H1 (cell line): ENCODE results near the gene GNB1L. TPM values are rescaled to one million over a fixed set of nuclear protein-coding genes. Genes with fewer than 3 reads are reported as not detected.
A peak's percentile ranks its signal among the peaks of the same experiment; 100 is the strongest.

Experiments used
- ASH2L ChIP-seq: fragments of 200-600, 300-600 bp; sonication (generic); IDR thresholded peaks from one replicate; pipeline ENCODE4 v1.7.1; 2017; ENCODE audit warnings: low read length
- RNF2 ChIP-seq: fragments of 200-900, 300-1000 bp; sonication (generic); IDR thresholded peaks from 2 replicates; pipeline ENCODE4 v1.7.1; 2016; ENCODE audit warnings: borderline replicate concordance, low read depth, mild to moderate bottlenecking, antibody characterized with exemption, low read length; ENCODE audit not compliant: poor library complexity, severe bottlenecking; ENCODE audit errors: missing control alignments
- SUZ12 ChIP-seq: fragments of 200-600 bp; sonication (generic); IDR thresholded peaks from 2 replicates; pipeline ENCODE4 v1.6.1; 2012; ENCODE audit warnings: mild to moderate bottlenecking, inconsistent platforms, low read length, moderate library complexity, mixed read lengths
- TAF7 ChIP-seq: optimal IDR thresholded peaks from 2 replicates; pipeline ENCODE3; 2011; ENCODE audit warnings: low read depth, mild to moderate bottlenecking, inconsistent platforms, low read length, moderate library complexity, borderline replicate concordance
- polyA plus RNA-seq, 7 experiments: library from polyadenylated mRNA; depleted of rRNA in 3 of 7; stranded (reverse) in 5 of 7; unstranded in 2 of 7; fragments of >200 nt in 5 of 7; fragments of 200-250 nt in 2 of 7; gene quantifications; 1 replicate in 5 of 7; 2 replicates in 1 of 7; 4 replicates in 1 of 7; pipeline versions ENCODE4 v1.2.1 to v1.2.3, GENCODE V29; 2011 to 2013; ENCODE audit warnings: missing spikeins in 2 of 7, mixed read lengths in 2 of 7
- total RNA-seq: library from RNA; stranded (reverse); fragmentation: NEBNext Ultra II Directional; extraction: Animal tissue kit (Norgen Biotek cat#: 25700); gene quantifications from 2 replicates; pipeline ENCODE4 v1.2.1, GENCODE V29; 2021
- TF ChIP-seq, protein P1 (sequence below): fragments of 300-600 bp; sonication (generic); IDR thresholded peaks from 2 replicates; pipeline ENCODE4 v1.7.1; 2012; ENCODE audit warnings: low read length, moderate library complexity, mild to moderate bottlenecking, inconsistent platforms; ENCODE audit not compliant: insufficient replicate concordance
- TF ChIP-seq, protein P2 (sequence below), 3 experiments: IDR thresholded peaks; 1 replicate in 2 of 3; 2 replicates in 1 of 3; pipeline versions ENCODE4 v1.5.1 to v1.6.1; 2011; ENCODE audit warnings: low read length in 3 of 3, mild to moderate bottlenecking in 3 of 3, inconsistent platforms in 2 of 3, low read depth in 1 of 3, moderate library complexity in 1 of 3; ENCODE audit not compliant: insufficient read depth in 1 of 3; ENCODE audit errors: control extremely low read depth in 1 of 3

GNB1L gene
- total and polyA plus RNA-seq, 2 of the 8 experiments (the other 6 are each of a cell fraction or from before 2014, with no cell fraction given) = 14.0 to 15.6 TPM

DNA sequence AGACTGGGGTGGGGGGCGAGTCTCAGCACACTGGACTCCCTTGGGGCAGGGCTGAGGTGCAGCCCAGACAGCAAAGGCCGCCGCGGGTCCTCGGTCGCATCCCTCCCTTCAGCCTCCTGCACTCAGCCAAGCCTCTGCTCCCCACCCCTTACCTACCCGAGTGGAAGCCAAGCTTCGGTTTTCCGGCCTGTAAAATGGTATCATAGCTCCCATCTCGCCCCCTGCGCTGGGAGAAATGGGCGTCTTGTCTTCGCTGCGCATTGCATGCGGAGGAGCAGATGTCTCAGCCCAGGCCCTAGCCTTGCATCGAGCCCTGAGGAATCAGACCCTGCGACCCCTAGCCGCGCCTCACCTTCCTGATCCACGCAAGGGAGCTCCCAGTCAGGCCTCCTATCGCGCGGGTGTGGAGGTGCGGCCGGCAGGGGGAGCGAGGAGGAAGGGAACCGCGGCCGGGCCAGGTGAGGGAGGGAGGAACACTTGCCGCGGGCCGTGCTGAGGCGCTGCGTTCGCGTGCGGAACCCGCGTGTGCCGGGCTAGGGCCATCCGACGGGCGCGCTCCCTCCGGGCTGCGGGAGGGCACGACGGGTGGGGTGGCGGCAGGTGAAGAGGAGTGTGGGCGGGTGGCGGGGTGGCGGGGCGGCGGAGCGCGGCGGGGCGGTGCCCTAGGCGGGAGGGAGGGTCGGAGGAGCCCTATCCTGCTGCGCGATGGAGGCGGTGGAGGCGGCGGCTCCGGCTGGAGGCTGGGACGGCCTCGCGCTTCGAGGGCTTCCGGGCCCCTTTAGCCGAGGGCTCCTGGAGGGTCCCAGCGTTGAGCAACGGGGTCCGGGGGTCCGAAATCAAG lies 98.2 kb downstream of the GNB1L start (continued):
- TF ChIP-seq TAF7 (no peak), ASH2L (no peak), RNF2 (peak; percentile 79), SUZ12 (peak; percentile 59)
- TF ChIP-seq, protein P1, sequence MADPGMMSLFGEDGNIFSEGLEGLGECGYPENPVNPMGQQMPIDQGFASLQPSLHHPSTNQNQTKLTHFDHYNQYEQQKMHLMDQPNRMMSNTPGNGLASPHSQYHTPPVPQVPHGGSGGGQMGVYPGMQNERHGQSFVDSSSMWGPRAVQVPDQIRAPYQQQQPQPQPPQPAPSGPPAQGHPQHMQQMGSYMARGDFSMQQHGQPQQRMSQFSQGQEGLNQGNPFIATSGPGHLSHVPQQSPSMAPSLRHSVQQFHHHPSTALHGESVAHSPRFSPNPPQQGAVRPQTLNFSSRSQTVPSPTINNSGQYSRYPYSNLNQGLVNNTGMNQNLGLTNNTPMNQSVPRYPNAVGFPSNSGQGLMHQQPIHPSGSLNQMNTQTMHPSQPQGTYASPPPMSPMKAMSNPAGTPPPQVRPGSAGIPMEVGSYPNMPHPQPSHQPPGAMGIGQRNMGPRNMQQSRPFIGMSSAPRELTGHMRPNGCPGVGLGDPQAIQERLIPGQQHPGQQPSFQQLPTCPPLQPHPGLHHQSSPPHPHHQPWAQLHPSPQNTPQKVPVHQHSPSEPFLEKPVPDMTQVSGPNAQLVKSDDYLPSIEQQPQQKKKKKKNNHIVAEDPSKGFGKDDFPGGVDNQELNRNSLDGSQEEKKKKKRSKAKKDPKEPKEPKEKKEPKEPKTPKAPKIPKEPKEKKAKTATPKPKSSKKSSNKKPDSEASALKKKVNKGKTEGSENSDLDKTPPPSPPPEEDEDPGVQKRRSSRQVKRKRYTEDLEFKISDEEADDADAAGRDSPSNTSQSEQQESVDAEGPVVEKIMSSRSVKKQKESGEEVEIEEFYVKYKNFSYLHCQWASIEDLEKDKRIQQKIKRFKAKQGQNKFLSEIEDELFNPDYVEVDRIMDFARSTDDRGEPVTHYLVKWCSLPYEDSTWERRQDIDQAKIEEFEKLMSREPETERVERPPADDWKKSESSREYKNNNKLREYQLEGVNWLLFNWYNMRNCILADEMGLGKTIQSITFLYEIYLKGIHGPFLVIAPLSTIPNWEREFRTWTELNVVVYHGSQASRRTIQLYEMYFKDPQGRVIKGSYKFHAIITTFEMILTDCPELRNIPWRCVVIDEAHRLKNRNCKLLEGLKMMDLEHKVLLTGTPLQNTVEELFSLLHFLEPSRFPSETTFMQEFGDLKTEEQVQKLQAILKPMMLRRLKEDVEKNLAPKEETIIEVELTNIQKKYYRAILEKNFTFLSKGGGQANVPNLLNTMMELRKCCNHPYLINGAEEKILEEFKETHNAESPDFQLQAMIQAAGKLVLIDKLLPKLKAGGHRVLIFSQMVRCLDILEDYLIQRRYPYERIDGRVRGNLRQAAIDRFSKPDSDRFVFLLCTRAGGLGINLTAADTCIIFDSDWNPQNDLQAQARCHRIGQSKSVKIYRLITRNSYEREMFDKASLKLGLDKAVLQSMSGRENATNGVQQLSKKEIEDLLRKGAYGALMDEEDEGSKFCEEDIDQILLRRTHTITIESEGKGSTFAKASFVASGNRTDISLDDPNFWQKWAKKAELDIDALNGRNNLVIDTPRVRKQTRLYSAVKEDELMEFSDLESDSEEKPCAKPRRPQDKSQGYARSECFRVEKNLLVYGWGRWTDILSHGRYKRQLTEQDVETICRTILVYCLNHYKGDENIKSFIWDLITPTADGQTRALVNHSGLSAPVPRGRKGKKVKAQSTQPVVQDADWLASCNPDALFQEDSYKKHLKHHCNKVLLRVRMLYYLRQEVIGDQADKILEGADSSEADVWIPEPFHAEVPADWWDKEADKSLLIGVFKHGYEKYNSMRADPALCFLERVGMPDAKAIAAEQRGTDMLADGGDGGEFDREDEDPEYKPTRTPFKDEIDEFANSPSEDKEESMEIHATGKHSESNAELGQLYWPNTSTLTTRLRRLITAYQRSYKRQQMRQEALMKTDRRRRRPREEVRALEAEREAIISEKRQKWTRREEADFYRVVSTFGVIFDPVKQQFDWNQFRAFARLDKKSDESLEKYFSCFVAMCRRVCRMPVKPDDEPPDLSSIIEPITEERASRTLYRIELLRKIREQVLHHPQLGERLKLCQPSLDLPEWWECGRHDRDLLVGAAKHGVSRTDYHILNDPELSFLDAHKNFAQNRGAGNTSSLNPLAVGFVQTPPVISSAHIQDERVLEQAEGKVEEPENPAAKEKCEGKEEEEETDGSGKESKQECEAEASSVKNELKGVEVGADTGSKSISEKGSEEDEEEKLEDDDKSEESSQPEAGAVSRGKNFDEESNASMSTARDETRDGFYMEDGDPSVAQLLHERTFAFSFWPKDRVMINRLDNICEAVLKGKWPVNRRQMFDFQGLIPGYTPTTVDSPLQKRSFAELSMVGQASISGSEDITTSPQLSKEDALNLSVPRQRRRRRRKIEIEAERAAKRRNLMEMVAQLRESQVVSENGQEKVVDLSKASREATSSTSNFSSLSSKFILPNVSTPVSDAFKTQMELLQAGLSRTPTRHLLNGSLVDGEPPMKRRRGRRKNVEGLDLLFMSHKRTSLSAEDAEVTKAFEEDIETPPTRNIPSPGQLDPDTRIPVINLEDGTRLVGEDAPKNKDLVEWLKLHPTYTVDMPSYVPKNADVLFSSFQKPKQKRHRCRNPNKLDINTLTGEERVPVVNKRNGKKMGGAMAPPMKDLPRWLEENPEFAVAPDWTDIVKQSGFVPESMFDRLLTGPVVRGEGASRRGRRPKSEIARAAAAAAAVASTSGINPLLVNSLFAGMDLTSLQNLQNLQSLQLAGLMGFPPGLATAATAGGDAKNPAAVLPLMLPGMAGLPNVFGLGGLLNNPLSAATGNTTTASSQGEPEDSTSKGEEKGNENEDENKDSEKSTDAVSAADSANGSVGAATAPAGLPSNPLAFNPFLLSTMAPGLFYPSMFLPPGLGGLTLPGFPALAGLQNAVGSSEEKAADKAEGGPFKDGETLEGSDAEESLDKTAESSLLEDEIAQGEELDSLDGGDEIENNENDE = no peak
- TF ChIP-seq, protein P2, sequence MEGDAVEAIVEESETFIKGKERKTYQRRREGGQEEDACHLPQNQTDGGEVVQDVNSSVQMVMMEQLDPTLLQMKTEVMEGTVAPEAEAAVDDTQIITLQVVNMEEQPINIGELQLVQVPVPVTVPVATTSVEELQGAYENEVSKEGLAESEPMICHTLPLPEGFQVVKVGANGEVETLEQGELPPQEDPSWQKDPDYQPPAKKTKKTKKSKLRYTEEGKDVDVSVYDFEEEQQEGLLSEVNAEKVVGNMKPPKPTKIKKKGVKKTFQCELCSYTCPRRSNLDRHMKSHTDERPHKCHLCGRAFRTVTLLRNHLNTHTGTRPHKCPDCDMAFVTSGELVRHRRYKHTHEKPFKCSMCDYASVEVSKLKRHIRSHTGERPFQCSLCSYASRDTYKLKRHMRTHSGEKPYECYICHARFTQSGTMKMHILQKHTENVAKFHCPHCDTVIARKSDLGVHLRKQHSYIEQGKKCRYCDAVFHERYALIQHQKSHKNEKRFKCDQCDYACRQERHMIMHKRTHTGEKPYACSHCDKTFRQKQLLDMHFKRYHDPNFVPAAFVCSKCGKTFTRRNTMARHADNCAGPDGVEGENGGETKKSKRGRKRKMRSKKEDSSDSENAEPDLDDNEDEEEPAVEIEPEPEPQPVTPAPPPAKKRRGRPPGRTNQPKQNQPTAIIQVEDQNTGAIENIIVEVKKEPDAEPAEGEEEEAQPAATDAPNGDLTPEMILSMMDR (IDR thresholded peaks at IDR 0.05; ENCODE audit: control extremely low read depth in 1 of 3, insufficient read depth in 1 of 3, low read depth in 1 of 3, low read length in 3 of 3) = peak in 2 of 3 experiments; percentile 38 to 39; a peak in 3 of 4 replicates
